ENCODE results near the gene ETAA1. TPM values are rescaled to one million over a fixed set of nuclear protein-coding genes. Genes with fewer than 3 reads are reported as not detected.

The ETAA1 gene
- total and polyA plus RNA-seq, 2 of the 4 experiments (the other 2 are of a cell fraction): 6.9 to 8.1 TPM

DNA sequence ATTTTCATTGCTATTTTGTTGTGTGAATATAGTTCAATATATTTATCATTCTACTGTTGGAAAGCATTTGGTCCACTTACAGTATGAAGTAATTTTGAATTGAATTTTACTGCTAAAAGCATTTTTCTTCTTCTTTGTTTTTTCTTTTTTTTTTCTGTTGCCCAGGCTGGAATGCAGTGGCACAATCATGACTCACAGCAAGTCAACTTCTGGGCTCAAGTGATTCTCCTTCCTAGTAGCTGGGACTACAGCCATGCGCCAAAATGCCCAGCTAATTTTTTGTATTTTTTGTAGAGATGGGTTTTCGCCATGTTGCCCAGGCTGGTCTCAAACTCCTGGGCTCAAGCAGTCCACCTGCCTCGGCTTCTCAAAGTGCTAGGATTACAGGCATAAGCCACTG is 2.4 kb upstream of the ETAA1 start:
- Histone ChIP-seq H3K27ac (ENCODE audit: insufficient read depth, low read length) (peak overlapping the region; percentile 47; the same call in 1 of the 2 replicates), H4K91ac (ENCODE audit: insufficient read depth, low read depth, low read length) (peak overlapping the region; percentile 90), H4K20me1 (ENCODE audit: insufficient read depth, low read length) (no peaks in the 10 kb centered on the region), H3K9me3 (ENCODE audit: control insufficient read depth, insufficient read depth, low read length) (no peaks in the 10 kb centered on the region), H4K8ac (ENCODE audit: low read depth in 2 of 2, low read length in 2 of 2) (peak overlapping the region; percentile 77 to 90), H3K56ac (ENCODE audit: extremely low read depth, insufficient read depth, low read length) (no peak overlapping the region), H3K9me1 (ENCODE audit: insufficient read depth, low read length) (peaks cover 5% of the 10 kb centered on the region; the same call in 1 of the 2 replicates), H3K4ac (ENCODE audit: low read depth, low read length) (peak overlapping the region; percentile 74; the same call in 1 of the 2 replicates), H3K9ac (ENCODE audit: low read depth, low read length) (no peak overlapping the region), H2AK5ac (ENCODE audit: low read depth, low read length) (no peak overlapping the region), H2BK15ac (ENCODE audit: low read depth, low read length) (peak overlapping the region; percentile 99; the same call in 2 of the 3 replicates), H4K5ac (ENCODE audit: low read depth, low read length) (peak overlapping the region; percentile 83; the same call in 1 of the 2 replicates), H2BK120ac (ENCODE audit: low read depth, low read length) (peak overlapping the region; percentile 92), H3K4me3 (ENCODE audit: insufficient read depth, low read depth, low read length) (no peak overlapping the region), H3K18ac (ENCODE audit: low read depth, low read length) (peak overlapping the region; percentile 75; the same call in 1 of the 2 replicates), H2BK20ac (ENCODE audit: low read depth, low read length) (peak overlapping the region; percentile 95), H3K27me3 (ENCODE audit: control insufficient read depth, insufficient read depth, low read length) (no peaks in the 10 kb centered on the region), H3K79me1 (ENCODE audit: low read depth in 1 of 2, low read length in 2 of 2) (peaks cover 10 to 25% of the 10 kb centered on the region in 2 experiments; a peak in 3 of 4 replicates), H3K14ac (replicated peaks; ENCODE audit: low read depth, low read length) (peak overlapping the region; percentile 76; the same call in 1 of the 2 replicates), H2BK5ac (ENCODE audit: low read depth, low read length, poor library complexity, severe bottlenecking) (peak overlapping the region; percentile 92), H3K23ac (ENCODE audit: low read depth, low read length) (0 out of 2 replicates have a peak overlapping the region, but pooled peaks have one; percentile 52), H2AK9ac (replicated peaks; ENCODE audit: low read depth, low read length, poor library complexity) (no peak overlapping the region), H3K4me1 (ENCODE audit: control insufficient read depth, insufficient read depth, low read length) (peaks cover 15% of the 10 kb centered on the region), H2AFZ (replicated peaks; ENCODE audit: low read length, poor library complexity) (no peak overlapping the region), H3K4me2 (ENCODE audit: low read depth, low read length) (no peak overlapping the region), H3K36me3 (ENCODE audit: control insufficient read depth, insufficient read depth, low read length) (no peaks in the 10 kb centered on the region)
- in situ Hi-C loops (cut with MboI; ENCODE audit: low sequenced_read_pairs): no loop called here
- intact Hi-C loops (cut with micrococcal nuclease): loop anchor here (5.0 kb wide), 1 partner anchor 957 kb away; the partner anchor contains the start of gene MEIS1
- DNase-seq (peak; percentile 53), ATAC-seq (ENCODE audit: low read depth) (no peak)
- BruUV-seq (replicated peaks): no TSS peak
- ChIA-PET CTCF (interaction anchor here (1.0 to 1.1 kb wide), 2 partner anchors 83 to 256 kb away, joined by 3 to 4 read pairs; no protein-coding TSS in a partner anchor), POLR2A (ENCODE audit: unreplicated experiment) (interaction anchor here (0.7 kb wide), 2 partner anchors 135 to 146 kb away, joined by 6 to 8 read pairs; no protein-coding TSS in a partner anchor)
- no CpG with 5 or more reads among the region's 3 CpGs for WGBS, 2 experiments (ENCODE audit: extremely low coverage in 2 of 2, insufficient read length in 1 of 2)
- dilution Hi-C loops (cut with HindIII; ENCODE audit: low sequenced_read_pairs, unreplicated experiment): no loop called here
- TF ChIP-seq CEBPB (IDR thresholded peaks at IDR 0.05; ENCODE audit: low read depth, low read length) (peak; percentile 54), RCOR1 (IDR thresholded peaks at IDR 0.05; ENCODE audit: insufficient replicate concordance, low read length) (no peak), SMC3 (IDR thresholded peaks at IDR 0.05; ENCODE audit: low read depth, low read length) (no peak), RFX5 (IDR thresholded peaks at IDR 0.05; ENCODE audit: low read depth, low read length) (no peak), POLR2A (IDR thresholded peaks at IDR 0.05; ENCODE audit: low read depth, low read length) (no peak), FOS (IDR thresholded peaks at IDR 0.05; ENCODE audit: low read depth, low read length) (peak; percentile 43; the same call in 1 of the 2 replicates), RAD21 (IDR thresholded peaks at IDR 0.05; ENCODE audit: low read length) (no peak), BHLHE40 (IDR thresholded peaks at IDR 0.05; ENCODE audit: low read depth, low read length) (no peak)
- TF ChIP-seq, protein P1, sequence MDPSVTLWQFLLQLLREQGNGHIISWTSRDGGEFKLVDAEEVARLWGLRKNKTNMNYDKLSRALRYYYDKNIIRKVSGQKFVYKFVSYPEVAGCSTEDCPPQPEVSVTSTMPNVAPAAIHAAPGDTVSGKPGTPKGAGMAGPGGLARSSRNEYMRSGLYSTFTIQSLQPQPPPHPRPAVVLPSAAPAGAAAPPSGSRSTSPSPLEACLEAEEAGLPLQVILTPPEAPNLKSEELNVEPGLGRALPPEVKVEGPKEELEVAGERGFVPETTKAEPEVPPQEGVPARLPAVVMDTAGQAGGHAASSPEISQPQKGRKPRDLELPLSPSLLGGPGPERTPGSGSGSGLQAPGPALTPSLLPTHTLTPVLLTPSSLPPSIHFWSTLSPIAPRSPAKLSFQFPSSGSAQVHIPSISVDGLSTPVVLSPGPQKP (IDR thresholded peaks at IDR 0.05; ENCODE audit: borderline replicate concordance, low read depth, low read length): no peak
- TF ChIP-seq, protein P2, sequence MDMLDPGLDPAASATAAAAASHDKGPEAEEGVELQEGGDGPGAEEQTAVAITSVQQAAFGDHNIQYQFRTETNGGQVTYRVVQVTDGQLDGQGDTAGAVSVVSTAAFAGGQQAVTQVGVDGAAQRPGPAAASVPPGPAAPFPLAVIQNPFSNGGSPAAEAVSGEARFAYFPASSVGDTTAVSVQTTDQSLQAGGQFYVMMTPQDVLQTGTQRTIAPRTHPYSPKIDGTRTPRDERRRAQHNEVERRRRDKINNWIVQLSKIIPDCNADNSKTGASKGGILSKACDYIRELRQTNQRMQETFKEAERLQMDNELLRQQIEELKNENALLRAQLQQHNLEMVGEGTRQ (IDR thresholded peaks at IDR 0.05; ENCODE audit: low read depth, low read length): no peak
- TF ChIP-seq, protein P3, sequence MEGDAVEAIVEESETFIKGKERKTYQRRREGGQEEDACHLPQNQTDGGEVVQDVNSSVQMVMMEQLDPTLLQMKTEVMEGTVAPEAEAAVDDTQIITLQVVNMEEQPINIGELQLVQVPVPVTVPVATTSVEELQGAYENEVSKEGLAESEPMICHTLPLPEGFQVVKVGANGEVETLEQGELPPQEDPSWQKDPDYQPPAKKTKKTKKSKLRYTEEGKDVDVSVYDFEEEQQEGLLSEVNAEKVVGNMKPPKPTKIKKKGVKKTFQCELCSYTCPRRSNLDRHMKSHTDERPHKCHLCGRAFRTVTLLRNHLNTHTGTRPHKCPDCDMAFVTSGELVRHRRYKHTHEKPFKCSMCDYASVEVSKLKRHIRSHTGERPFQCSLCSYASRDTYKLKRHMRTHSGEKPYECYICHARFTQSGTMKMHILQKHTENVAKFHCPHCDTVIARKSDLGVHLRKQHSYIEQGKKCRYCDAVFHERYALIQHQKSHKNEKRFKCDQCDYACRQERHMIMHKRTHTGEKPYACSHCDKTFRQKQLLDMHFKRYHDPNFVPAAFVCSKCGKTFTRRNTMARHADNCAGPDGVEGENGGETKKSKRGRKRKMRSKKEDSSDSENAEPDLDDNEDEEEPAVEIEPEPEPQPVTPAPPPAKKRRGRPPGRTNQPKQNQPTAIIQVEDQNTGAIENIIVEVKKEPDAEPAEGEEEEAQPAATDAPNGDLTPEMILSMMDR (conservative IDR thresholded peaks at IDR 0.05; ENCODE audit: low read depth, low read length): no peak

Measured in IMR-90 (cell line).